Fibroblast of the conjunctiva (primary cell): ENCODE data around the gene SUSD2.
"Not testable (repeated sequence)": the region's sequence is repeated elsewhere in the genome, so short reads cannot be mapped to it uniquely, and the experiment has no call there.

ENCODE experiments used
- DNase-seq: peaks from one replicate; pipeline ENCODE4 v3.0.0-alpha.2; 2010; ENCODE audit warnings: low read depth

SUSD2 gene

DNA sequence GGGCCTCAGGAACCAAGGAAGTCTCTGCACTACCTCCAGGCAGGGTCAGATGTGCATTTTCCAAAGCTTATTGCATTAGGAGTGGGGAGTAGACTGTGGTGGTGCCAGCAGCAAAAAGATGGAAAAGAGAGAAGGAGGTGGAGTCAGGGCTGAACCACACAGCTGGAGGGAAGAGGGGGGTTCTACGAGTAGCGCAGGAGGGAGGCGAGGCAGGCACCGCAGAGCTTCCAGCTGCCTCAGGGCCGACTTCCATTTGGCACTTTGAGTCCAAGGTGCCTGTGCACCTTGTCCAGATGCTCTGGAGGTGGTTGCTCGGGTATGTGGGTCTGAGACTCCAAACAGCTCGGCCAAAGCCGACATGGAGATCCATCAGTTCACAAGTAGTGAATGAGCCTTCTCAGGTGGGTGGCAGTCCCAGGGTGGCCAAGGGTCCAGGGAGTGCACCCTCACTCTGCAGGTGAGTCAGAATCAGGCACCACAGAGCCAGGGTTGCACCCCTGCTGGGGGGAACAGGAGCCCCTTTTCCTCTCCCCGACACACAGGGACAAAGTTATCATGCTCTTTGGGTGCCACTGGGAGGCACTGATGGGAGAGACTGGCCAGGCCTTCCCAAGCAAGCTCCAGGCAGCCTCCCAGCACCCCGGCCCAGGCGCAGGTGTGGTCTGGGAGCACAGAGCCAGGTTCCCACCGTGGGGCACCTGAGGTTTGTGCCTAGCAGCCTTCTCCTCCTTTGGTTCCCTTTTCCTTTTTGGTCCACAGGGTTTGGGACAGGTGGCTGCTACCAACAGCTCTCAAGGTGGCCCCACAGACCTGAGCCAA lies 33.4 kb downstream of the SUSD2 start:
- no peak for DNase-seq

DNA sequence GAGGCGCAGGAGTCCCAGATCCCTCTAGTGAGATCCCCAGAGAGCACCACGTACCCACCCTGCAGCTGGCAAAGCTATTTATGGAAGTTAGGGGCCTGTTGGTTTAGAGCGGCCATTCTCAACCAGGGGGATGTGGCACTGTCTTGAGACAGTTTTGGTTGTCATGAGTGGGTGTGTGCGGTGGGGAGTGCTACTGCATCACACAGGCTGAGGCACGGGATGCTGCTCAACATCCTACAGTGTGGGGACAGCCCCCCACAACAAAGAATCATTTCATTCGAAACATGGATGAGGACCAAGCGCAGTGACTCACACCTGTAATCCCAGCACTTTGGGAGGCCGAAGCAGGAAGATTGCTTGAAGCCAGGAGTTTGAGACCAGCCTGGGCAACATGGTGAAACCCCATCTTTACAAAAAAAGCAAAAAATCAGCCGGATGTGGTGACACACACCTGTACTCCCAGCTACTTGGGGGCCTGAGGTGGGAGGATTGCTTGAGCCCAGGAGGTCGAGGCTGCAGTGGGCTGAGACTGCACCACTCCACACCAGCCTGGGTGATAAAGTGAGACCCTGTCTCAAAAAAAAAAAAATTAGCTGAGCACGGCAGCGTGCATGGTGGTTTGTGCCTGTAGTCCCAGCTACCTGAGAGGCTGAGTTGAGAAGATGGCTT lies 35.4 kb downstream of the SUSD2 start:
- no peak for DNase-seq

DNA sequence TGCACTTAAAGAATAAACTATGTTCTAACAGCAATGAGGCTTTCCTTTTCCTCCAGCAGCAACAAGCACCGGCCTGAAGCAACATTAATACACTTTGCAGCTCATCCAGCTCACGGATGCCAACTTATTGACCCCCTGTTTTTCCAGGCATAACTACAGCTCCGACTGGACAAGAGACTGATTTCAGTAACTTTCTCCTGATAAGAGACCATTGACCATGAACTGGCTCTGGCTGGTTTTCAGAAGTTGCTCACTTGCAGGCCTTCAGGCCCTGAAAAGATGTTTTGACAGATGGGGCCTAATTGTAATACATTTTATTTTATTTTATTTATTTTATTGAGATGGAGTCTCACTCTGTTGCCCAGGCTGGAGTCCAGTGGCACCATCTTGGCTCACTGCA lies 36.1 kb downstream of the SUSD2 start:
- DNase-seq = no peak

DNA sequence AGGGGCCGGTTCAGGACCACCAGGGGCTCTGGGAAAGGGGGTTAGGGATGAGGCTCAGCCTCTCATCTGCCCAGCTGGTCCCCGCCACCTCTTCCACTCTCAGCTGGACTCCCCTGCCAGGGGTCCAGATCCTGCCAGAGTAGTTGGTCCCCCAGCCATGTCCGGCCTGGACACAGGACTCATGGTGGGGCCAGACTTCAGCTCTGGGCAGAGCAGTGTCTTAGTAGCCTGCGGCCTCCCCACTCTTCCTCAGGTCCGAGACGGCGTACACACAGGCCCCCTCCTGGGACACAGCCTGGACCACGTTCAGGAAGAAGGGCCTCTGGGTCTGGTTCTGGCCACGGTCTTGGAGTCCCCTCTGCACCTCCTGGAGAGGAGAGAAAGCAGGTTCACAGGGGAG lies 38.5 kb downstream of the SUSD2 start:
- no peak for DNase-seq

DNA sequence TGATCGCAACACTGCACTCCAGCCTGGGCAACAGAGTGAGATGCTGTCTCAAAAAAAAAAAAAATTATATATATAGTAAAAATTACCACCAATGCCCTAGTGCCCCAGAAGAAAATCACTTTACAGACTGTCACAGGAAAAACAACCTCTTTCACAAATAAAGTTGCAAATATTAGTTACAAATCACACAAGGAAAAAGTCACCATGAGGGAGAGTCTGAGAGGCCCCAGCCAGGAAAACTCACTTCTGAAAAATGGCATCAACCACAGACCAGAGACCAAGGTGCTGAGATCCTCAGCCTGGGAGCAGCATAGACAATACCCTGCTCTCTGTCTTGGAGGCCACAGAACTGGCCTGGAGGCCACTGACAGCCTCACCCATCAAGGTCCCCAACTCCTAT lies 43.2 kb downstream of the SUSD2 start:
- DNase-seq = no peak

DNA sequence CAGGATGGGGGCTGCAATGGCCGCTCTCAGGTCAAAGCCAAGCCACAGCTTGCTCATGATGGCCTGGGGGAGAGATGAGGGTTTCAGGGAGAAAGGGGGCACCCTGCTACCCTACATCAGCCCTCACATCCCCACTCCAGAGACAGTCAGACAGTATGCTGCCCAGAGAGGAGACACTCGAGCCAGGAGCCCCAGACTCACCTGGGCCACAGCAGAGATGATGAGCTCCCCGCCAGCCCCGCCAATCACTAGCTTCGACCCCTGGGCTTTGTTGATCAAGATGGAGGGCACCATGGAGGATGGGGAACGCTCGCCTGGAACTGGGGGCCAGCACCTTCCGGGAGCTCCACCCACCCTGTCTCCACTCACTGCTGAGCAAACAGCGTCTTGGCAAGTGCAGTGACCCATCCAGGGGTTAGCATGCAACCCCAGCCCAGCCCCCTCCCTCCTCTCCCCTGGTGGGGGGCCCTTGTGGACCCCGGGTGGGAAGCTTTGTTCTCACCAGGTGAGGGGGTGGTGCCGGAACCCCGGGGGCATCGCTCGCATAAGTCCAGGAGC lies 43.8 kb downstream of the SUSD2 start:
- no peak for DNase-seq

DNA sequence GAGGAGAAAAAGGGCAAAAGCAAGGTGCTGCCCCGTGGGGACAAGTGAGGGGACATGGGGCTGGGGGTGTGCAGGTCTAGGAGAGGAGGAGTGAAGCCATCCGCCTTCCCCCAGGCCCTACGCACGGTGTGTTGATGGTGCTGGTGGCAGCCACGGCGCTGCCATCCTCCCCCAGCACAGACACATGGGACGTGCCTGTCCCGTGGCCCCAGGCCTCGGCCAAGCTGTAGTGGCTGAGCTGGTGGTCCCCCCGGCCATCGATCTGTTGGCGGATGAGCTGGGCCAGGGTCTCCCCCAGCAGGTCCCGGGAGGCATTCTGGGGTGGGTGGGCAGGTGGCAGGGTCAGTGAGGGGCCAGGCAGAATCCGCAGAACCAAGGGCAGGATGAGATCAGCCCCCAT lies 44.7 kb downstream of the SUSD2 start:
- DNase-seq = no peak

DNA sequence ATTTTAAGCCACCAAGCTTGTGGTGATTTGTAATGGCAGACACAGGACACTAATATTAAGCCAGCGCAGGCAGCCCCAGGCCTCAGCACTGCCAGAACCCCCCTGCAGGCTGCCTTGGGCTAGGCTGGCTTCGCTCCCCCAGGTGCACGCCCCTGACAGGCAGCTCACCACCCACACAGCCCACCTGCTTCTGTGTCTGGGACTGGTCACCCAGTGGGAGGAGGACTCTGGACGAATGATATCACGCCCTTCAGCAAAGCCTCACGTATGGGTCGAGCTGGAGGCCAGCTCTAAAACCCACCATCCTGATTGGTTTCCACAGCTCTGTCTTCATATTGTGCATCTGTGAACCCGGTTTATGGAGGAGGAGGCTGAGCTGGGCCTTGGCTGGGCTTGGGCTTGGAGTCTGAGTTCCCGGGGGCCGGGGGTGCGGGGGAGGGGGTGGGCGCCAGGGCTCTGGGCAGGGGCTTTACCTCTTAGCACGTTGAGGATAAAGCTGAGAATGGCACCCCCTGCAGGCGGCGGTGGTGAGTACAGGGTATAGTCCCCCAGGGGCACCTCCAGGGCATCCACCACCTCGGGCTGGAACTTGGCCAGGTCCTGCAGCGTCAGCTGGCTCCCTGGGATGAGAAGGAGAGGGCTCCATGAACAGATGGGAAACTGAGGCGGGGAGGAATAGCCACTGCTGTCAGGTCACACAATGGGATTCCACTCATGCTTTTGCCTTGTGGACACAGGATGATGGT lies 49.8 kb downstream of the SUSD2 start:
- no peak for DNase-seq

DNA sequence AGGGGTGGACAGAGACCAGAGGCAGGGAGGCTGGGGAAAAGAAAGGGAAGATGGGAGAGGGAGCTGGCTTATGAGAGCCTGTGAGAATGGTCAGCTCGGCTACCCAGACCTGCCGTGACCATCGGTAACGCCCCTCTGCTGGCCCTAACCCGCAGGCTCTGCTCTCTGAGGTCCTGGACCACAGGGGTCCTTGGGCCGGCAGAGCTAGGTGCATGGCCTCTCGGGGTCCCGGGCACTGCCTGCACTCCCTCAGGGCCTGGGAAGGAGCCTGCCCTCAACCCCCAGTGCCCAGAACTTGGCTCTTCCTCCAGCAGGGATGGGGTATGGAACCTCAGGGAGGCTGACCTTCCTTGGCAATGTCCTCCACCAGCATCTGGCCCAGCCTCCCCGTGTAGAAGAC lies 50.4 kb downstream of the SUSD2 start:
- no peak for DNase-seq

DNA sequence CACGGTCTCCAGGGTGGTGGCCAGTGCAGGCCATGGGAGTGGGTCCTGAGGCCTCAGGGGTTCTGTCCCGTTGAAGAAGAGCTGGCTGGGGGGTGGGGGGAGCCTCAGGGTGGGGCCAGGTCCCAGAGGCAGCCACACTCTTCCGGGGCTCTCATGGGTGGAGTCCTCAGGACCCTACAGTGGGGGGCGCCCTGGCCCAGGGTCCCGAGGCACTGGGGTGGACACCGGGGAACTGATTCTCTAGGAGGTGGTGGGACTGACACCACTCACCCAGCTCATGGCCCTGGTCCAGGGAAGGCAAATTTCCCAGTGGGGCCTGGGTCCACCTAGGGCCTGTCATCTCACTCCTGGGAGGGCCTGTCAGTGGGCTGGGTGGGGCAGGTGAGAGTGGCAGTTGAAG lies 50.8 kb downstream of the SUSD2 start:
- DNase-seq = no peak

DNA sequence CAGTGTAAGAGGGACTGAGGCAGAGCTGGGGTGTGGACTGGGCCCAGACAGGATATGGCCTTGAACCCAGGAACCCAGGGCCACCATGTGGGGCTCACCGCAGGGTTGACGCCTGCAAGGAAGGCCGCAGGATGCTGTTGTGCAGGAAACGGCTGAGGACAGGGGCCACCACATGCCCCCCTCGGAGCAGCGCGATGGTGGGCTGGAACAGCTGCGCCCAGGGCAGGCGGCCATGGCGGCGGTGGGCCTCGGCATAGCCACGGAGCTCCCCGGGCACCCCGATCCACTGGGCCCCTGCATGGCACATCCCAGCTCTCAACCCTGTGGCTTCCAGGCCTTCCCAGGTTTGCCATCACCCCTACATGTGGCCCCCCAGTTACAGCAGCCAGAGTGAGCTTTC lies 51.4 kb downstream of the SUSD2 start:
- DNase-seq = no peak

DNA sequence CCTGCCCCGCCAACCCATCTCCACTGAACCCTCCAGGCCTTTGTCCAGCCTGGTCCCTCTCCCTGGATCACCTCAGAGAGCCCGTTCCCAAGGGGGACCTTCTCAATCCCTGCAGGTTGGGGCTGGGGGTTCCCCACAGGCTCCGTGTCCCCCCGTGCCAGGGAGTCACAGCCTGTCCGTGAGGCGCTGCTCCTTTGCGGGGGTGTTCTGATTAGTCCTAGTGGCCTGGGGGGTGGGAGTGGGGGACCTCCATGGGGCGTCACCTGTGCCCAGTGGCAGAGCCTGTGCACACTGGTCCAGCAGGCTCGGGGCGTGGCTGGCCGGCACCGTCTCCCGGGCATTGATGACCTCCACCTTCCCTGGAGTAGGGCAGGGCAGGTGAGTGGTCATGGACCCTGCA lies 51.9 kb downstream of the SUSD2 start:
- no peak for DNase-seq

DNA sequence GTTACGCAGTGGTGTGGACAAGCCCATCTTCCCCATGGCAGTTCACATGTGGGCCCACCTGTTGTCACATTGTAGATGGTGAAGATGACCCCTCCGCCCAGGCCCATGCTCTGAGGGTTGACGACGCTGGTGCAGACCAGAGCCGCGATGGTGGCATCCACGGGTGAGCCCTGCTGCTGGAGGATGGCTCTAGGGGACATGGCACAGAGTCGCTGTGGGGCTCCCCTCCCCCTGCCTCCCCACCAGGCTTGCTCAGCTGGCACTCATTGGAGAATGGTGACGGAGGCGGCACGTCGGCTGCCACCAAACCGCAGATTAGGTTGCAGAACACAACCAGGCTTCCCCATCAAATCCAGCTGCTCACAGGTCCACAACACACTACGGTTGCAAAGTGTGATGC lies 52.5 kb downstream of the SUSD2 start:
- no peak for DNase-seq

DNA sequence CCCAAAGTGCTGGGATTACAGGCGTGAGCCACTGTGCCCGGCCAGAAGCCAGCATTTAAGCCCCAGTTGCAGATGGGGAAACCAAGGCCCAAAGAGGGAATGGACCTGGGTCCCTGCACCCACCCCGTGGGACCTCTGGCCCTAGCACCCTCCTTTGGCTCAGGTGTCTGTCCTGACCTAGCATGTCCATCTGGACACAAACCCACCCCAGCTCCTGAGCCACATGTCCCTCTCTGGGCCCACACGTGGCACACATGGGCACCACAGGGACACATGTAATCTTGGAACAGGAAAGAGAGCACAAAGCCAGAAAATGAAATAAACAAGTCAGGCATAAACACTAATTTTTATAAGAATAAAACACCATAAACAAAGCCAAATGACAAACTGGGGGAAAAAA lies 54.0 kb downstream of the SUSD2 start:
- no peak for DNase-seq

DNA sequence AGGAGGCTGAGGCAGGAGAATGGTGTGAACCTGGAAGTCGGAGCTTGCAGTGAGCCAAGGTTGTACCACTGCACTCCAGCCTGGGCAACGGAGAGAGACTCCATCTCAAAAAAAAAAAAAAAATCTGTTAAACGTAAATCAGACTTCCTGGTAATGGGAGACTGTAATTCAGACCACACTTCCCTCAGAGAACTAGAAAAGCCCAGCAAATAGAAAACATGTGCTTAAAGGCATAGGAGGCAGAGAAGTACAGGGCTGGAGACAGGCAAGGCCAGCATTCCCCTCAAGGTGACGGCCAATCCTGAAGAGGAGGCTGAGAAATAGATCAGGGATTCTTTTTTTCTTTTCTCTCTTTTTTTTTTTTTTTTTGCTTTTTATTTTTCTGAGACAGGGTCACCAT lies 55.4 kb downstream of the SUSD2 start:
- peak; percentile 33 for DNase-seq

DNA sequence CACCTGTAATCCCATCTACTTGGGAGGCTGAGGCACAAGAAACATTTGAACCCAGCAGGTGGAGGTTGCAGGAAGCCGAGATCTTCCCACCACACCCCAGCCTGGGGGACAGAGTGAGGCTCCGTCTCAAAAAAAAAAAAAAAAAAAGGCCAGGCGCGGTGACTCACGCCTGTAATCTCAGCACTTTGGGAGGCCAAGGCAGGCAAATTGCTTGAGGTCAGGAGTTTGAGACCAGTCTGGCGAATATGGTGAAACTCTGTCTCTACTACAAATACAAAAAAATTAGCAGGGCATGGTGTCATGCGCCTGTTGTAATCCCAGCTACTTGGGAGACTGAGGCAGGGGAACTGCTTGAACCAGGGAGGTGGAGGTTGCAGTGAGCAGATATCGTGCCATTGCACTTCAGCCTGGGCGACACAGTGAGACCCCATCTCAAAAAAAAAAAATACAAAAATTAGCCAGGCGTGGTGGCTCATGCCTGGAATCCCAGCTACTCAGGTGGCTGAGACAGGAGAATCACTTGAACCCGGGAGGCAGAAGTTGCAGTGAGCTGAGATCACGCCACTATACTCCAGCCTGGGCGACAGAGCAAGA lies 56.9 kb downstream of the SUSD2 start:
- not testable (repeated sequence) for DNase-seq
